SK-N-SH (cell line): ENCODE results near the gene C12orf57. TPM values are rescaled to one million over a fixed set of nuclear protein-coding genes. Genes with fewer than 3 reads are reported as not detected.

ENCODE experiments used
- CTCF ChIA-PET: fragments of 300-600, 350-600 bp; formaldehyde crosslinking; extraction: SDS; loops from one replicate; lab custom pipeline; 2021; lab: Yijun Ruan, JAX
- POLR2A ChIA-PET: fragments of 350-600 bp; sonication (Branson Sonifier 250); formaldehyde crosslinking; extraction: SDS; loops from one replicate; lab custom pipeline; 2020; ENCODE audit warnings: antibody characterized with exemption, inconsistent platforms; lab: Yijun Ruan, JAX
- DNase-seq: peaks from one replicate; pipeline ENCODE4 v3.0.0; 2012
- H2AFZ ChIP-seq: fragments of 200-600 bp; sonication (generic); 2 replicates; pipeline ENCODE4 v1.8.1; 2016; ENCODE audit warnings: antibody characterized with exemption, mild to moderate bottlenecking, low read depth
- H3F3A ChIP-seq: fragments of 200-600 bp; sonication (generic); replicated peaks from 2 replicates; pipeline ENCODE3; 2016; ENCODE audit warnings: antibody characterized with exemption, mild to moderate bottlenecking; ENCODE audit not compliant: insufficient read depth
- H3K27ac ChIP-seq, 2 experiments: fragments of 200-500 bp in 1 of 2; fragments of 200-600 bp in 1 of 2; sonication (Bioruptor generic) in 1 of 2; sonication (generic), shearing (Covaris generic) in 1 of 2; 2 replicates each; pipeline versions ENCODE4 v1.5.1 to v1.6.1; 2014 to 2016; ENCODE audit warnings: low read depth in 2 of 2, inconsistent platforms in 1 of 2, low read length in 1 of 2, mild to moderate bottlenecking in 1 of 2, mixed read lengths in 1 of 2
- H3K27me3 ChIP-seq: fragments of 200-600 bp; sonication (generic), shearing (Covaris generic); 2 replicates; pipeline ENCODE4 v1.6.1; 2016; ENCODE audit warnings: mixed run types; ENCODE audit not compliant: insufficient read depth
- H3K36me3 ChIP-seq, 2 experiments: fragments of 200-500 bp in 1 of 2; fragments of 200-600 bp in 1 of 2; sonication (Bioruptor generic) in 1 of 2; sonication (generic) in 1 of 2; replicated peaks in 1 of 2; 2 replicates each; pipeline versions ENCODE3 to v1.5.1; 2014 to 2016; ENCODE audit warnings: low read length in 1 of 2, mild to moderate bottlenecking in 1 of 2; ENCODE audit not compliant: insufficient read depth in 2 of 2, control insufficient read depth in 1 of 2
- H3K4me1 ChIP-seq, 2 experiments: fragments of 200-500 bp in 1 of 2; fragments of 200-600 bp in 1 of 2; sonication (Bioruptor generic) in 1 of 2; sonication (generic), shearing (Covaris generic) in 1 of 2; 2 replicates each; pipeline versions ENCODE4 v1.5.1 to v1.6.1; 2014 to 2016; ENCODE audit warnings: low read depth in 1 of 2, low read length in 1 of 2, mixed run types in 1 of 2; ENCODE audit not compliant: insufficient read depth in 2 of 2, control insufficient read depth in 1 of 2
- H3K4me2 ChIP-seq: fragments of 200-600 bp; sonication (generic), shearing (Covaris generic); 2 replicates; pipeline ENCODE4 v1.6.1; 2017; ENCODE audit warnings: mixed run types
- H3K4me3 ChIP-seq, 2 experiments: fragments of 200-500 bp in 1 of 2; fragments of 200-600 bp in 1 of 2; sonication (Bioruptor generic) in 1 of 2; sonication (generic), shearing (Covaris generic) in 1 of 2; 2 replicates each; pipeline versions ENCODE4 v1.5.1 to v1.8.1; 2014 to 2016; ENCODE audit warnings: low read depth in 2 of 2, inconsistent platforms in 1 of 2, low read length in 1 of 2, mild to moderate bottlenecking in 1 of 2, mixed read lengths in 1 of 2, moderate library complexity in 1 of 2
- H3K79me2 ChIP-seq: fragments of 200-600 bp; sonication (generic); 2 replicates; pipeline ENCODE4 v1.8.1; 2017; ENCODE audit warnings: mild to moderate bottlenecking; ENCODE audit not compliant: insufficient read depth
- H3K9ac ChIP-seq: fragments of 200-600 bp; sonication (generic); 2 replicates; pipeline ENCODE4 v1.6.1; 2017; ENCODE audit warnings: mixed run types
- H3K9me2 ChIP-seq: fragments of 200-600 bp; sonication (generic); 2 replicates; pipeline ENCODE4 v1.6.1; 2017; ENCODE audit warnings: mixed run types
- H3K9me3 ChIP-seq: fragments of 200-600 bp; sonication (generic); 2 replicates; pipeline ENCODE4 v1.6.1; 2017; ENCODE audit warnings: mixed run types, mild to moderate bottlenecking, moderate library complexity
- H4K20me1 ChIP-seq: fragments of 200-600 bp; sonication (generic); 2 replicates; pipeline ENCODE4 v1.6.1; 2017; ENCODE audit warnings: mild to moderate bottlenecking, mixed run types; ENCODE audit not compliant: insufficient read depth
- ELF1 ChIP-seq: IDR thresholded peaks from 2 replicates; pipeline ENCODE4 v1.4.0; 2012
- EZH2phosphoT487 ChIP-seq: fragments of 200-600 bp; sonication (generic); IDR thresholded peaks from 2 replicates; pipeline ENCODE4 v1.6.1; 2017; ENCODE audit warnings: low read depth, mixed run types, mild to moderate bottlenecking, antibody characterized with exemption, moderate library complexity, borderline replicate concordance
- FOSL2 ChIP-seq: IDR thresholded peaks from 2 replicates; pipeline ENCODE4 v1.4.0; 2012; ENCODE audit warnings: low read depth, mild to moderate bottlenecking, moderate library complexity, borderline replicate concordance
- FOXM1 ChIP-seq: IDR thresholded peaks from 2 replicates; pipeline ENCODE4 v1.4.0; 2012; ENCODE audit warnings: low read depth, mild to moderate bottlenecking
- GABPA ChIP-seq: IDR thresholded peaks from 2 replicates; pipeline ENCODE4 v1.4.0; 2012; ENCODE audit warnings: low read depth, mild to moderate bottlenecking
- GATA2 ChIP-seq: sonication (generic); formaldehyde crosslinking; IDR thresholded peaks from 2 replicates; pipeline ENCODE4 v1.5.0; 2020; ENCODE audit warnings: mild to moderate bottlenecking, missing genetic modification reagents
- JUND ChIP-seq: IDR thresholded peaks from 2 replicates; pipeline ENCODE4 v1.4.0; 2012
- MAX ChIP-seq: IDR thresholded peaks from 2 replicates; pipeline ENCODE4 v1.4.0; 2012; ENCODE audit warnings: low read depth
- MEF2A ChIP-seq: IDR thresholded peaks from 2 replicates; pipeline ENCODE4 v1.4.0; 2012; ENCODE audit warnings: low read depth, borderline replicate concordance
- NFIC ChIP-seq: IDR thresholded peaks from 2 replicates; pipeline ENCODE4 v1.4.0; 2012; ENCODE audit warnings: borderline replicate concordance
- POLR2AphosphoS5 ChIP-seq: IDR thresholded peaks from 2 replicates; pipeline ENCODE4 v1.6.1; 2012; ENCODE audit warnings: low read depth, low read length
- RXRA ChIP-seq: IDR thresholded peaks from 2 replicates; pipeline ENCODE4 v1.4.0; 2012; ENCODE audit warnings: low read depth, mild to moderate bottlenecking, borderline replicate concordance
- SIN3A ChIP-seq: IDR thresholded peaks from 2 replicates; pipeline ENCODE4 v1.6.1; 2012; ENCODE audit warnings: low read depth, mild to moderate bottlenecking, low read length, moderate library complexity, borderline replicate concordance
- SMC3 ChIP-seq: IDR thresholded peaks from 2 replicates; pipeline ENCODE4 v1.6.1; 2012; ENCODE audit warnings: low read depth, low read length, improper control_type of control experiment
- TAF1 ChIP-seq: IDR thresholded peaks from 2 replicates; pipeline ENCODE4 v1.6.1; 2012; ENCODE audit warnings: low read depth, mild to moderate bottlenecking, low read length, moderate library complexity, borderline replicate concordance
- TCF12 ChIP-seq: IDR thresholded peaks from 2 replicates; pipeline ENCODE4 v1.4.0; 2012
- TEAD4 ChIP-seq: IDR thresholded peaks from 2 replicates; pipeline ENCODE4 v1.4.0; 2012; ENCODE audit warnings: mild to moderate bottlenecking, borderline replicate concordance; ENCODE audit not compliant: insufficient read depth
- USF1 ChIP-seq: IDR thresholded peaks from 2 replicates; pipeline ENCODE4 v1.4.0; 2012; ENCODE audit warnings: low read depth, borderline replicate concordance
- YY1 ChIP-seq: IDR thresholded peaks from 2 replicates; pipeline ENCODE4 v1.4.0; 2012; ENCODE audit warnings: low read depth, mild to moderate bottlenecking
- WGBS: methylation state at CpG from one replicate; pipeline ENCODE4 v1.1.6; 2017; ENCODE audit warnings: low lambda C conversion rate; 5-methylcytosine and 5-hydroxymethylcytosine counted together
- polyA plus RNA-seq, 3 experiments: library from polyadenylated mRNA; depleted of rRNA; stranded (reverse); fragments of >200 nt; gene quantifications; 2 replicates each; pipeline ENCODE4 v1.2.3, GENCODE V29; 2012
- TF ChIP-seq, protein P1 (sequence below): fragments of 150-350 bp; IDR thresholded peaks from 2 replicates; pipeline ENCODE4 v1.6.1; 2016; ENCODE audit warnings: mild to moderate bottlenecking, low read depth, low read length

C12orf57 gene
- polyA plus RNA-seq, 1 of the 3 experiments (the other 2 are of a cell fraction): 659 TPM

- H3K36me3 ChIP-seq: peaks cover 28 to 46% of the 10 kb centered on the region in 2 experiments
- 93% methylated on average over 7 of the region's 7 CpGs for WGBS
- H4K20me1 ChIP-seq: no peaks in the 10 kb centered on the region
- H3F3A ChIP-seq: peaks cover 29% of the 10 kb centered on the region
- no peak for TF ChIP-seq SMC3
- TF ChIP-seq FOSL2: no peak
- no peak for TF ChIP-seq MAX
- TF ChIP-seq, protein P1, sequence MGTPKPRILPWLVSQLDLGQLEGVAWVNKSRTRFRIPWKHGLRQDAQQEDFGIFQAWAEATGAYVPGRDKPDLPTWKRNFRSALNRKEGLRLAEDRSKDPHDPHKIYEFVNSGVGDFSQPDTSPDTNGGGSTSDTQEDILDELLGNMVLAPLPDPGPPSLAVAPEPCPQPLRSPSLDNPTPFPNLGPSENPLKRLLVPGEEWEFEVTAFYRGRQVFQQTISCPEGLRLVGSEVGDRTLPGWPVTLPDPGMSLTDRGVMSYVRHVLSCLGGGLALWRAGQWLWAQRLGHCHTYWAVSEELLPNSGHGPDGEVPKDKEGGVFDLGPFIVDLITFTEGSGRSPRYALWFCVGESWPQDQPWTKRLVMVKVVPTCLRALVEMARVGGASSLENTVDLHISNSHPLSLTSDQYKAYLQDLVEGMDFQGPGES: no peak
- TF ChIP-seq POLR2AphosphoS5: no peak
- no peak for TF ChIP-seq RXRA
- TF ChIP-seq TEAD4: no peak
- TF ChIP-seq TCF12: no peak
- no peak for TF ChIP-seq NFIC
- TF ChIP-seq TAF1: no peak
- no peak for TF ChIP-seq GABPA
- TF ChIP-seq GATA2 (CRISPR knock-in tag): no peak
- no peak for TF ChIP-seq JUND
- TF ChIP-seq MEF2A: no peak
- no peak for TF ChIP-seq USF1
- ChIA-PET CTCF (interaction anchor here (0.7 to 3.3 kb wide), 9 partner anchors 9 to 76 kb away, joined by 3 to 17 read pairs (median 5); partner anchors contain the start of genes C12orf57 and RNU7-1), POLR2A (interaction anchor here (6.8 kb wide), 1 partner anchor 21 kb away, joined by 62 read pairs; the partner anchor contains the start of genes C12orf57 and RNU7-1)
- no peak overlapping the region for H2AFZ ChIP-seq
- H3K9me3 ChIP-seq: no peaks in the 10 kb centered on the region
- H3K4me3 ChIP-seq: no peak overlapping the region
- no peaks in the 10 kb centered on the region for H3K9me2 ChIP-seq
- no peak for DNase-seq
- H3K27me3 ChIP-seq: no peaks in the 10 kb centered on the region
- no peak overlapping the region for H3K9ac ChIP-seq
- no peak overlapping the region for H3K4me2 ChIP-seq
- no peak overlapping the region for H3K27ac ChIP-seq
- peaks cover 6 to 22% of the 10 kb centered on the region in 2 experiments; a peak in 3 of 4 replicates for H3K4me1 ChIP-seq
- peaks cover 35% of the 10 kb centered on the region for H3K79me2 ChIP-seq
These were observed 22.5 kb downstream of the C12orf57 start for GRCh38 chr12:6966351-6966750.

GRCh38 chr12:6967651-6968100 is 23.9 kb downstream of the C12orf57 start:
- WGBS: 91% methylated on average over 6 of the region's 10 CpGs
- Histone ChIP-seq H3K4me2 (no peak overlapping the region), H3K9me2 (no peaks in the 10 kb centered on the region), H3K4me3 (no peak overlapping the region), H2AFZ (no peak overlapping the region), H4K20me1 (no peaks in the 10 kb centered on the region), H3K9ac (no peak overlapping the region), H3K27me3 (no peaks in the 10 kb centered on the region), H3F3A (peaks cover 29% of the 10 kb centered on the region), H3K27ac (no peak overlapping the region), H3K79me2 (peaks cover 48% of the 10 kb centered on the region), H3K36me3 (peaks cover 30 to 48% of the 10 kb centered on the region in 2 experiments), H3K9me3 (no peaks in the 10 kb centered on the region), H3K4me1 (peaks cover 10 to 17% of the 10 kb centered on the region in 2 experiments; a peak in 3 of 4 replicates)
- CTCF ChIA-PET: interaction anchor here (1.4 to 2.6 kb wide), 5 partner anchors 10 to 125 kb away, joined by 3 to 20 read pairs (median 7); partner anchors contain the start of genes C12orf57 and RNU7-1
- no peak for DNase-seq
- POLR2A ChIA-PET: interaction anchor here (0.7 to 1.2 kb wide), 2 partner anchors 23 to 41 kb away, joined by 3 read pairs; no protein-coding TSS in a partner anchor
- TF ChIP-seq FOXM1 (no peak), YY1 (no peak), GABPA (no peak), ELF1 (no peak), SIN3A (no peak), TEAD4 (no peak), MEF2A (no peak), EZH2phosphoT487 (no peak)
- TF ChIP-seq, all 33 proteins: peak for 0
